GM12891 (cell line): ENCODE measurements around the gene FAM151B.

ENCODE experiments used
- PAX5 ChIP-seq: IDR thresholded peaks from 2 replicates; pipeline ENCODE4 v1.6.1; 2011; ENCODE audit warnings: low read length, moderate library complexity, mild to moderate bottlenecking; ENCODE audit not compliant: insufficient read depth, severe bottlenecking
- POLR2A ChIP-seq: IDR thresholded peaks from 2 replicates; pipeline ENCODE4 v1.6.1; 2011; ENCODE audit warnings: low read depth, low read length, control low read depth
- POLR2AphosphoS5 ChIP-seq: IDR thresholded peaks from 2 replicates; pipeline ENCODE4 v1.6.1; 2011; ENCODE audit warnings: low read depth, low read length, control low read depth
- POU2F2 ChIP-seq: IDR thresholded peaks from 2 replicates; pipeline ENCODE4 v1.6.1; 2011; ENCODE audit warnings: low read depth, mild to moderate bottlenecking, control low read depth, low read length, moderate library complexity
- SPI1 ChIP-seq: IDR thresholded peaks from 2 replicates; pipeline ENCODE4 v1.6.1; 2011; ENCODE audit warnings: low read depth, low read length, control low read depth
- TAF1 ChIP-seq: IDR thresholded peaks from 2 replicates; pipeline ENCODE4 v1.6.1; 2011; ENCODE audit warnings: low read depth, low read length, control low read depth

GRCh38 chr5:80566711-80567259 lies 78.9 kb downstream of the FAM151B start:
- no peak for TF ChIP-seq POU2F2
- no peak for TF ChIP-seq TAF1
- TF ChIP-seq POLR2A: no peak
- no peak for TF ChIP-seq POLR2AphosphoS5
- TF ChIP-seq SPI1: no peak
- no peak for TF ChIP-seq PAX5
